DOHH2 (cell line): ENCODE measurements around the gene PCCA.

ENCODE experiments used
- EZH2phosphoT487 ChIP-seq: fragments of 200-600 bp; sonication (generic); IDR thresholded peaks from 2 replicates; pipeline ENCODE4 v1.6.1; 2017; ENCODE audit warnings: borderline replicate concordance, mild to moderate bottlenecking, antibody characterized with exemption, low read length, moderate library complexity, mixed read lengths
- TF ChIP-seq, protein P1 (sequence below): fragments of 200-600 bp; sonication (generic); IDR thresholded peaks from one replicate; pipeline ENCODE4 v1.5.1; 2014; ENCODE audit warnings: antibody characterized with exemption, mild to moderate bottlenecking, low read depth, low read length; ENCODE audit not compliant: poor library complexity, severe bottlenecking

DNA sequence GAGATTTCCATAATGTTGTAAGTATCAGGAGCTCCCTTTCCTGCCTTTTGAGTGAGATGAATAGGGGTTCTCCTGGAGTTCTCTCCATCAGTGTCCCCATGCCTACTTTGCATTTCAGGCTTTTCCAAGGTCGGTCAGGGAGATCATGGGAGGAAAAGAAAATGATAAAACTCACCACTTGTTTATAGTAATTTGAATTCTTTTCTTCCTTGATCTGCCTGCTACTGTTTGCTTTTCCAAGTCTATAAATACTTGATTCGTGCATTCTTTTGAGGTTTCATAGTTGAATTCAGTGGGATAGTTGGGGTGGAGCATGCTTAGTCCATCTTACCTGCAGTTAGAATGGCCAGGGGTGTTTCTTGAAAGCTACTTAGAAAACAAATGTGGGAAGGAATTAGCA, 51.5 kb downstream of the PCCA start:
- TF ChIP-seq, protein P1, sequence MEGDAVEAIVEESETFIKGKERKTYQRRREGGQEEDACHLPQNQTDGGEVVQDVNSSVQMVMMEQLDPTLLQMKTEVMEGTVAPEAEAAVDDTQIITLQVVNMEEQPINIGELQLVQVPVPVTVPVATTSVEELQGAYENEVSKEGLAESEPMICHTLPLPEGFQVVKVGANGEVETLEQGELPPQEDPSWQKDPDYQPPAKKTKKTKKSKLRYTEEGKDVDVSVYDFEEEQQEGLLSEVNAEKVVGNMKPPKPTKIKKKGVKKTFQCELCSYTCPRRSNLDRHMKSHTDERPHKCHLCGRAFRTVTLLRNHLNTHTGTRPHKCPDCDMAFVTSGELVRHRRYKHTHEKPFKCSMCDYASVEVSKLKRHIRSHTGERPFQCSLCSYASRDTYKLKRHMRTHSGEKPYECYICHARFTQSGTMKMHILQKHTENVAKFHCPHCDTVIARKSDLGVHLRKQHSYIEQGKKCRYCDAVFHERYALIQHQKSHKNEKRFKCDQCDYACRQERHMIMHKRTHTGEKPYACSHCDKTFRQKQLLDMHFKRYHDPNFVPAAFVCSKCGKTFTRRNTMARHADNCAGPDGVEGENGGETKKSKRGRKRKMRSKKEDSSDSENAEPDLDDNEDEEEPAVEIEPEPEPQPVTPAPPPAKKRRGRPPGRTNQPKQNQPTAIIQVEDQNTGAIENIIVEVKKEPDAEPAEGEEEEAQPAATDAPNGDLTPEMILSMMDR = no peak
- TF ChIP-seq EZH2phosphoT487 = no peak
